VCaP (cell line): ENCODE measurements around the gene DNMT1.

Experiments
- H3K27ac ChIP-seq: fragments of 450-650 bp; 2 replicates; pipeline ENCODE4 v1.5.1; 2017
- TF ChIP-seq, protein P1 (sequence below): fragments of 450-650 bp; conservative IDR thresholded peaks from 2 replicates; pipeline ENCODE4 v1.5.1; 2017; ENCODE audit warnings: mild to moderate bottlenecking, moderate library complexity

DNMT1 gene

GRCh38 chr19:10137751-10138682, 56.7 kb downstream of the DNMT1 start:
- H3K27ac ChIP-seq: no peak overlapping the region
- TF ChIP-seq, protein P1, sequence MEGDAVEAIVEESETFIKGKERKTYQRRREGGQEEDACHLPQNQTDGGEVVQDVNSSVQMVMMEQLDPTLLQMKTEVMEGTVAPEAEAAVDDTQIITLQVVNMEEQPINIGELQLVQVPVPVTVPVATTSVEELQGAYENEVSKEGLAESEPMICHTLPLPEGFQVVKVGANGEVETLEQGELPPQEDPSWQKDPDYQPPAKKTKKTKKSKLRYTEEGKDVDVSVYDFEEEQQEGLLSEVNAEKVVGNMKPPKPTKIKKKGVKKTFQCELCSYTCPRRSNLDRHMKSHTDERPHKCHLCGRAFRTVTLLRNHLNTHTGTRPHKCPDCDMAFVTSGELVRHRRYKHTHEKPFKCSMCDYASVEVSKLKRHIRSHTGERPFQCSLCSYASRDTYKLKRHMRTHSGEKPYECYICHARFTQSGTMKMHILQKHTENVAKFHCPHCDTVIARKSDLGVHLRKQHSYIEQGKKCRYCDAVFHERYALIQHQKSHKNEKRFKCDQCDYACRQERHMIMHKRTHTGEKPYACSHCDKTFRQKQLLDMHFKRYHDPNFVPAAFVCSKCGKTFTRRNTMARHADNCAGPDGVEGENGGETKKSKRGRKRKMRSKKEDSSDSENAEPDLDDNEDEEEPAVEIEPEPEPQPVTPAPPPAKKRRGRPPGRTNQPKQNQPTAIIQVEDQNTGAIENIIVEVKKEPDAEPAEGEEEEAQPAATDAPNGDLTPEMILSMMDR: no peak

GRCh38 chr19:10136936-10137335, 57.8 kb downstream of the DNMT1 start:
- H3K27ac ChIP-seq: no peak overlapping the region
- TF ChIP-seq, protein P1: no peak

- TF ChIP-seq, protein P1: no peak
- H3K27ac ChIP-seq: no peak overlapping the region
These were observed 59.0 kb downstream of the DNMT1 start for GRCh38 chr19:10135551-10136334.

- H3K27ac ChIP-seq: no peak overlapping the region
- TF ChIP-seq, protein P1: no peak
These were observed 60.7 kb downstream of the DNMT1 start for GRCh38 chr19:10134040-10134439.

GRCh38 chr19:10133596-10133995, 61.2 kb downstream of the DNMT1 start:
- TF ChIP-seq, protein P1: no peak
- no peak overlapping the region for H3K27ac ChIP-seq

DNA sequence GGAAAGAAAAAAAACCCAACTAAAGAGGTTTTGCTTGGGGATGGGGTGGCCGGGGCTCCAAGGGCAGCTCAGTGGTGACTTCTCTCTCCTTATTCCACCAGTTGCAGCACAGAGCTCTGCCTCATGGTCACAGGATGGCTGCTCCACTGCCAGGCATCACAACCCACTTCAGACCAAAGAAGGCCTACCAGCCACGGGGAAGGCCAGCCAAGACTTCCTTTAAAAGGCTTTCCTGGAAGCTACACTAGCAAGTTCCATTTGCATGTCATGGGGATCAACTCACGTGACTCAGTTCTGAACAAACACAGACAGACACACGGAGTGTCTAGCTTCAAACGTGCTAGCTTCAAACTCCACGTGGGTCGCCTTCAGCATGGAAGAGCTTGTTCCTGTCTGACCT, 61.8 kb downstream of the DNMT1 start:
- no peak overlapping the region for H3K27ac ChIP-seq
- TF ChIP-seq, protein P1: no peak

GRCh38 chr19:10126213-10126639, 68.5 kb downstream of the DNMT1 start:
- TF ChIP-seq, protein P1: no peak
- no peak overlapping the region for H3K27ac ChIP-seq
